GM21528 (cell line): ENCODE measurements around the gene SPTSSB.

ENCODE experiments used
- ATAC-seq: cut with Tn5 transposase; IDR thresholded peaks from one replicate; pipeline ENCODE4 v1.9.1; 2021; ENCODE audit warnings: mild to moderate bottlenecking, moderate library complexity; ENCODE audit not compliant: unreplicated experiment, low FRiP score

Gene SPTSSB

GRCh38 chr3:161343540-161343939 is 27.8 kb downstream of the SPTSSB start:
- no peak for ATAC-seq

GRCh38 chr3:161342629-161343028 is 28.7 kb downstream of the SPTSSB start:
- no peak for ATAC-seq

- no peak for ATAC-seq
These were observed 31.5 kb downstream of the SPTSSB start for GRCh38 chr3:161339517-161340500.

DNA sequence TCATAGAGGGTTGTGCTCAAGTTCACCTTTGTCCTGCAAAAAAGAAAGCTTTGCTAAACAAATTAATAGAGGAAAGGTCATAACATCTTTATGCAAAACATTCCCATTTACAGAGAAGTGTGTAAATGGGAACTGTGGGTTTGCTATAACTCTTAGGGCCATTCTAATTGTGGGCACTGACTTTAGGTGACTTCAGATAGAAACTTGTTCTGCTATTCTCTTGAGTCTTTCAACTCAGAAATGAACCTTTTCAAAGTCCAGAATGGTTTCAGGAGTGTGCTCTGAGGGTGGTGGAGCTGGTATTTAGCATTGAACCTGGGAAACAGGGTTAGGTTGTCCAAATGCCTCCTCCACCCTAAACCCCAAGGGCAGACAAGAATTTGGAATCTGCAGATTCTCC is 34.0 kb downstream of the SPTSSB start:
- no peak for ATAC-seq

GRCh38 chr3:161336661-161337060 is 34.7 kb downstream of the SPTSSB start:
- no peak for ATAC-seq

DNA sequence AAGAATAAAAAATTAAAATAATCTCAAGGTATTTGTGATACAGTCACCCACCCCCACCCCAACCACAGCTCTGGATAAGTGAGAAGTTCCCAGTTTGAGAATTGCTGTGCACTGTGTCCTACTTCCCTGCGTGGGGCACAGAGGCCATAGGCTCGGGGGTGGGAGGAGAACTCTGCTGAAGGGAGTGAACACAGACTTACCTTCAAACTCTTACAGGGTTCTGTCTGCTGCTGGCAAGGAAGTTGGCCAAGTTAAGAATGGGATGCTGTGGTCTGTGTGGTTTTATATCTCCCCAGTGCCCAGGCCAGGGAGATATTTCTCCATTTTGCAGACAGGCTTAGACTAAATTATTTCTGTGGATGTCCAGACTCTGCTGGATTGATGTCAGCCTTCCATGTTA is 37.6 kb downstream of the SPTSSB start:
- ATAC-seq = no peak

DNA sequence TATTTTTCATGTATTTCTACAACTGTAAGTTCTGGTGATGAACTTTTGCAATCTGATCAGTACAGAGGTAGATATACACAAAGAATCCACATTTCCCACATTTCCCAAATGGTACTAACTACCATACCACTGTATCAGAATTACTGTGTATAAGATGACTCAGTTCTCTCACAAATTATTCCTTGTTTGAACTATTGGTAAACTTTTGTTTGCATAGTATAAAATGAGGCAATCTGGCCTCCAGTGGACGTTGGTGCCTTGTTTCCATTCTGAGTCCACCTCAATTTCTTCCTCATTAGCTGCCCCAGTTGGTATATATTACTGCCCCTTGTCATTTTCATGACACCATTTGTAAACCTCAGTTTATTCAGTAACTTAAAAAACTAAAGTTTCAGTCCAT is 38.5 kb downstream of the SPTSSB start:
- ATAC-seq = no peak

DNA sequence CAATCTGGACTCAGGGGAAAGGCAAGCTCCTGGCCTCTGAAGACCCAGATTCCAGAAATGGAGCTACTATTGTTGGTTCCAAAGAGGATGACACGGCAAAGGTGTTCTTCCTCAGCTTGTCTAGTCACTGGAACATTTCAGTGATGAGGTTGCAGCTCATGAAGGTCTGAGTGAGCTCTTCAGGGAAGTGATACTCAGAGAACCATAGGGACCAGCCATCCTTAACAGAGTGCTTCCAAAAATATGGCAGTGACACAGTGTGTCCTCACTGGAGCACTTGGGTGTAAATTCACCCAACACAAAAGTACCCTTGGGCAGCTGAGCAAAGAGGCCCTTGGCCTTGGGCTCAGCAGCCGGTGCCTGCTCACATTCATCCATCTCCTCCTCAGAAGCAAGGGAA is 46.3 kb downstream of the SPTSSB start:
- ATAC-seq = no peak

DNA sequence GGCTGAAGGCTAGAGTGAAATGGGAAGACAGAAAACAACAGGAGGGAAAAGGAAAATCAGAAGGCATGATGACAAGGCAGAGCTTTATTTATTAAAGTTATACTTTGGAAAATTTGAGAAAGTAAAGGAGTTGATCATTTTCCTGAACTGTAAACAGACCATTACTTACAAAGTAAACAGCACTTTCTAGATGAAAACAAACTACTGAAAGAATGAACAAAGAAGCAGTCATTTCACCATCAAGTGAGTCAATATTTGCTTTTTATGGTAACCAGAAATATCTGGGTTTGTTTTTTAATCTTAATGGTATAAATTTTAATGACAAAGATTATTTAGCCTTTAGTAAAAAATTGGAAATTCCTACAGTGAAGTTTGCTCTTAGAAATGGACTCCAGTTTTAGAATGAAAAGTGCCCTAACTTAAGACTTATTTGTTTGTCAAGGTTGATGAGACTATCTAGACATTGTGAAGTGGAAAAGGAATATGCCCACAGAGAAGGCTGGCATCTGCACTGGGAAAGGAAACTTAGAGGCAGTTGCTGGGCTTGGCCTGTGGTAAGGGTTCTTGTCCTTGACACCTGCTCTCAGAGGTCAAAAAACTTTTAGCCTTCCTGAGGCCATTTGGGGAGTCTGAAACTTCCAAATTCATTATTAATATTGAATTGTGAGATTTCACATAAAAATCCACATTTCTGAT is 47.2 kb downstream of the SPTSSB start:
- no peak for ATAC-seq

DNA sequence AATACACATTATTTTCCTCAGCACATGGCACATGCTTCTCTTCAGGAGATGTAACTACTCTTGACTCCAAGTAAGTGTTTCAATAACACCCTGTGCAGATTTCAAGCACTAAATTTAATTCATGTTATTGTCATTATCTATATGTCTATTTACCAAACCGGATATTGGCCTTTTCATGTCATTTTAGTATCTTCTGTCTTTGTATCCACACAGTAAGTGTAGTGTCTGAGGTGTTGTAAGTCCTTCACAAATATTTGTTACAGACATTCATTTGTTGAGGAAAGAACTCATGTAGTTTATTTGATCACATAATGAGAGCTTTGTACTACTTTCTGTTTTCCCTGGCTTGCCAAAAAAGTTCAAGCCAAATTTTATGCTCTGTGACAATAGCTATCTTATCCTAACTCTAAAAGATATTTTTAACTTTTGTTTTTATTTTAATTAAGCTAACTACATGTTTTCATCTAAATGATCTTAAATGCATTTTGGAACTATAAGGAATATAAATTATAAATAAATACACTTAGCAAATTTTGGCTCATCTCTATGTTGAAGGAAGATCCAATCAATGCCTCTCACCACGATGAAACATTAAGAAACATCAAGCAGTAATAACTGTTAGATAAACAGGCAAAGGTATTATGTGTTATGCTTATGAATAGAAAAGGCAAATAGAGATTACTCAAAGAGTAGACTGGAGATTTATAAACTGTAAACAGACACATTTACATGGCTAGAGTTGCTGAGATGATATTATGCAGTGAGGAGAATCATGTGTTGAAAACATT is 48.3 kb downstream of the SPTSSB start:
- no peak for ATAC-seq

DNA sequence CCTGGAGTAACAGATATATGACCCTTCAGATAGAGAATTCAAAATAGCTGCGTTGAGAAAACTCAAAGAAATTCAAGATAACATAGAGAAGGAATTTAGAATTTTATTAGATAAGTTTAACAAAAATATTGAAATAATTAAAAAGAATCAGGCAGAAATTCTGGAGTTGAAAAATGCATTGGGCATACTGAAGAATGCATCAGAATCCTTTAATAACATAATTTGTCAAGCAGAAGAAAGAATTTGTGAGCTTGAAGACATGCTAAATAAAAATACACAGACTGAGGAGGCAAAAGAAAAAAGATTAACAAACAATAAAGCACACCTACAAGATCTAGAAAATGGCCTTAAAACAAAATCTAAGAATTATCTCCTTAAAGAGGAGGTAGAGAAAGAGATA is 50.5 kb downstream of the SPTSSB start:
- no peak for ATAC-seq

- ATAC-seq = no peak
These were observed 51.5 kb downstream of the SPTSSB start for GRCh38 chr3:161319867-161320266.

DNA sequence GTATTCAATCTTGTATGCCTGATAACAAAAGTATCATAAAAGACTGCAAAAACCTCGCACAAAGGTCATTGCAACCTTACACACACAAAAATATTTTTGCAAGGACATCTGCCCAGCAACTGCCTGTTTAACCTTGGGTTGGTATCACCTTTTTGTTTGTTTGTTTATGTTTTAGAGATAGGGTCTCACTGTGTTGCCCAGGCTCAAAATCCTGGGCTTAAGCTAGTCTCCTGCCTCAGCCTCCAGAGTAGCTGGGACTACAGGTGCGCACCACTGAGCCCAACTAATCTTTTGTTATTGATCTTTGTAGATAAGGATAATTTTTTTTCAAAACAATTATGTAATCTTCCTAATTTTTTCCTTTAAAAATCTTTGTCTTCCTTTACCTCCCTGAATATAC is 54.2 kb downstream of the SPTSSB start:
- ATAC-seq = no peak

DNA sequence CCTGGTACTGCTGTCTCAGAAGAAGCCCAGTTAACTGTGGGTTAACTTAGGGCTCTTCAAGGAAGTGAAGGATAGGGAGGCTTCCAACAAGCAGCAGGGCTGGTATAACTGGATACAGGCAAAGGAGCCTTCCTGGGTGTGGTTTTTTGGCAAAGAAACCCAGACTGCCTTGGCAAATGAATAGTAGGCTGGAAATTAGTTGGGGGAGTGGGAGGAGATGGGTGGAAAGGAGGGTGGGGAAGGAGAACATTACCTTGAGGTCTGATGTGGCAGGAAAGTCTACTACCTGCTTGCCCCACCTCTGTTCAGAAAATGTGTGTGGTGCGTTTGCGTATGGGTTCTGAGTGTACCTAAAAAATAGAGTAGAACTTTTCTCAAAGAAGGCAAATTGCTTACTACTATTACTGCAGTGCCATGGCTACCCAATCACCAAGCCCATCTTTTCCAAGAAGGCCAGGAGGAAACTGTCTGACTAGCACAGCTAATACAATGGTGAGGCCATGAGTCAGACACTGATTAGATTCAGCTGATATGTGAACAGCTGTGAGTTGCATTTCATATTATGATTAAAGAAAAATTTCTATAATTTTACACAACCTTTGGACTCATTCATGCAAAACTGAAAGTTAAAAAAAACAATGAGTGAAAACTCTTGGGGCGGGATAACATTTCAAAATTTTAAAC is 55.2 kb downstream of the SPTSSB start:
- no peak for ATAC-seq

- ATAC-seq = peak; percentile 44
These were observed 56.4 kb downstream of the SPTSSB start for GRCh38 chr3:161314836-161315395.

DNA sequence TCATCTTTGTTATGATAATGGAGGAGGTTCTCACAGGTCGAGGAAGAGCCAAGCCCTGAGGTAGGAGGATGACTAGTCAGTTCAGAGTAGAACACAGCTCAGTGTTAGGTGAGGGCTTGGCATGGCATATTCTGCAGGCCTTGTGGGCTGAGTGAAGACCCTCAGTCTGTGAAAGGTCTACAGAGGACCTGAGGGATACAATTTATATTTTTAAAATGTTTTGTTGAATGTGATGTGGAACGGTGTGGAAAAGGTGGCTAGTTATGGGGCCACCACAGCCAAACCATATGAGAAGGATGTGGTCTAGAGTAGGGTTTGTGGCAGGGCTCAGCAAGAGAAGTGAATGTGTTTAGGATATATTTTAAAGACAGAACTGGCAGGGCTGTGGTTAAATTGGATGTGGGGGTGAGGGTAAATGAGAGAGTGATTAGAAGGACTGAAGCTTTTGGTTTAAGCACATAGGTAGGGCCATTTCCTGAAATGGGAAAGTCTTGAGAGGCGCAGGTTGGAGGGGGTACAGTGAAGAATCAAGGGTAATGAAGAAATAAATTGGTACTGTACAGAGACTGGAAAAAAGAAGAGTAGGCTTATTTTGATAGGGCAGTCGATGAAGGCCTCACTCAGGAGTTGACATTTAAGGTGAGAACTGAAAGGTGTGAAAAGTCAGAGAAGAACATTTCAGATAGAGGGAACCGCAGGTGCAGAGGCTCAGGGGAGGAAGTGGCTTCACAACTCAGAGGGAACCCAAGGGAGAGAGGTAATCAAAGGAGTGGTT is 60.5 kb downstream of the SPTSSB start:
- peak; percentile 87 for ATAC-seq

DNA sequence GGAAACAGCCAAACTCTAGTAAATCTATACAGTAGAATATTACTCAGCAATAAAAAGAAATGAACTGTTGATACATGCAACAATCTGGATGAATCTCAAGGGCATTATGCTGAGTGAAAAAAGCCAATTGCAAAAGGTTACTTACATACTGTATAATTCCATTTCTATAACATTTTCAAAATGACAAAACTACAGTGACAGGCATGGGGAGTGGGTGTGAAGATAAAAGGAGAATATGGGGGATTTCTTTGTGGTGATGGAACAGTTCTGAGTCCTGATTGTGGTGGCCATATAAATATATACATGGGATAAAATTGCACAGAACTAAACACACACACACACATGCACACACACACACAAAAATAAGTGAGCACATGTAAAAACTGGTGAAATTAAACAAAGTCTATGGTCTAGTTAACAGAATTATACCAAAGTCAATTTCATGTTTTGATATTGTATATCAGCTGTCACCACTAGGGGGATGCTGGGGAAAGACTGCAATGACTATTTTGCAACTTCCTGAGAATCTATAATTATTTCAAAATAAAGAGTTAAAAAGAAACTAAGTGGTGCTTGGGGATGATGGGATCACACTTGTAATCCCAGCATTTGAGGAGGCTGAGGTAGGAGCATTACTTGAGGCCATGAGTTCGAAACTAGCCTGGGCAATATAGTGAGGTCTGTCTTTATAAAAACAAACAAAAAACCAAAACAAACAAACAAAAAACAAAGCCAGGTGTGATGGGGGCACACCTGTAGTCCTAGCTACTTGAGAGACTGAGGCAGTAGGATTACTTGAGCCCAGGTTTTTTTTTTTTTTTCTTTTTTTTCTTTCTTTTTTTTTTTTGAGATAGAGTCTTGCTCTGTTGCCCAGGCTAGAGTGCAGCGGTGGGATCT is 66.0 kb downstream of the SPTSSB start:
- no peak for ATAC-seq

- ATAC-seq = no peak
These were observed 74.5 kb downstream of the SPTSSB start for GRCh38 chr3:161296814-161297213.
